ENCODE results near the gene MAN2A1.

MAN2A1 gene

DNA sequence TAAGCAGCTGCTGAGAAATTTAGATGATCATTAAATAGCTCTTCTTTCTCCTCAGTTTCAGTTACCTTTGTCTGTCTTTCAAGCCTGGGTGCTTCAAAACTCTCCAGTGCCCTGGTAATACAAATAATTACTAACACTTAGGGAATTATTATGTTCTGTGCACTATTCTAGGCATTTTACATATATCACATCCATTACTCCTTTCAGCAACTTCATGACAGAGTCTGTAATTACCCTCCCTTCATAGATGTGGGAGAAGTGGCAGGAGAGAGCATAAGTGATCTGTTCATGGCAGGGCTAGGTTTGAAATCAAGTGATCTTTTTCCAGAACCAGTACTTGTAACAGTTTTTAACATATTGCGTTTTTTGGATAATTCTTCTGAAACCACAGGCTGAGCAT lies 32.0 kb downstream of the MAN2A1 start:
- no peak overlapping the region for H3K27ac ChIP-seq (ENCODE audit: low read depth, low read length)
- WGBS (ENCODE audit: extremely low coverage, insufficient coverage, insufficient read length) = no CpG with 5 or more reads among the region's 1 CpG
- H4K8ac ChIP-seq (ENCODE audit: low read depth, low read length) = no peak overlapping the region
- no peaks in the 10 kb centered on the region for H3K27me3 ChIP-seq (ENCODE audit: insufficient read depth, low read length)
- no peak overlapping the region for H3K9ac ChIP-seq (ENCODE audit: low read length)
- no peak overlapping the region for H2BK12ac ChIP-seq (ENCODE audit: low read length)
- no peak for DNase-seq
- H2AK5ac ChIP-seq (ENCODE audit: low read length) = no peak overlapping the region
- H3K14ac ChIP-seq (ENCODE audit: low read length) = no peak overlapping the region
- no peak overlapping the region for H3K4ac ChIP-seq (ENCODE audit: low read depth, low read length)
- H3K79me1 ChIP-seq (ENCODE audit: low read length) = no peaks in the 10 kb centered on the region
- H3K18ac ChIP-seq (ENCODE audit: low read length) = no peak overlapping the region
- H3K4me3 ChIP-seq (ENCODE audit: low read depth, low read length) = no peak overlapping the region
- no peak overlapping the region for H3K23ac ChIP-seq (ENCODE audit: low read length)
- no peak overlapping the region for H2AFZ ChIP-seq (ENCODE audit: insufficient read depth, low read length, poor library complexity)
- no peaks in the 10 kb centered on the region for H3K36me3 ChIP-seq (ENCODE audit: control insufficient read depth in 1 of 2, insufficient read depth in 2 of 2, low read length in 2 of 2)
- no peak overlapping the region for H2BK5ac ChIP-seq (ENCODE audit: low read depth, low read length, poor library complexity)
- H3K9me3 ChIP-seq (ENCODE audit: insufficient read depth, low read depth, low read length) = no peaks in the 10 kb centered on the region
- no peak overlapping the region for H4K91ac ChIP-seq (ENCODE audit: low read depth, low read length)
- H2BK120ac ChIP-seq (ENCODE audit: insufficient read depth, low read length, poor library complexity) = no peak overlapping the region
- H3K4me1 ChIP-seq (ENCODE audit: control insufficient read depth in 1 of 2, insufficient read depth in 2 of 2, low read length in 2 of 2) = no peaks in the 10 kb centered on the region
- H3K4me2 ChIP-seq (ENCODE audit: low read length) = no peak overlapping the region
- no peak overlapping the region for H4K12ac ChIP-seq (ENCODE audit: low read depth, low read length)
- no peaks in the 10 kb centered on the region for H3K79me2 ChIP-seq (ENCODE audit: control insufficient read depth, insufficient read depth, low read length, poor library complexity)

DNA sequence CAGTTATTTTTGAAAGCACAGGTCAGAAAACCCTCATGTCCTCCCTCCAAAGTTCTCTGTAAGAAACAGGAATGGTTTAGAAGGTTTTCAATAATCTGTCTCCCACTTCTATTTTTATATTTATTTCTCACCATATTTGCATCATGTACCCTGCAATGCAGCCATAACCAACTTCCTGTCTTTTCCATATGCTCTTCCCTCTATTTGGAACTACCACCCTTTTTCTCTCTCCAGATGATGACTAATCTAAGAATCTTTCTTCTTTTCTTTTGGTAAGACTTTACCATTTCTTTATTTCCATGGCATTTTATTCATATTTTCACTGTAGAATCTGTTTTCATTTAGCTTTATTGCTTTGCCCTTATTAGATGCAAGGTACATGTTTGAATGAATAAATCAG lies 33.9 kb downstream of the MAN2A1 start:
- H3K4me1 ChIP-seq (ENCODE audit: control insufficient read depth in 1 of 2, insufficient read depth in 2 of 2, low read length in 2 of 2) = no peaks in the 10 kb centered on the region
- H4K12ac ChIP-seq (ENCODE audit: low read depth, low read length) = no peak overlapping the region
- no peak overlapping the region for H2BK12ac ChIP-seq (ENCODE audit: low read length)
- H2BK5ac ChIP-seq (ENCODE audit: low read depth, low read length, poor library complexity) = no peak overlapping the region
- no peaks in the 10 kb centered on the region for H3K9me3 ChIP-seq (ENCODE audit: insufficient read depth, low read depth, low read length)
- H2AFZ ChIP-seq (ENCODE audit: insufficient read depth, low read length, poor library complexity) = no peak overlapping the region
- H2AK5ac ChIP-seq (ENCODE audit: low read length) = no peak overlapping the region
- H4K91ac ChIP-seq (ENCODE audit: low read depth, low read length) = no peak overlapping the region
- H3K4ac ChIP-seq (ENCODE audit: low read depth, low read length) = no peak overlapping the region
- no peak overlapping the region for H3K9ac ChIP-seq (ENCODE audit: low read length)
- no peak overlapping the region for H3K18ac ChIP-seq (ENCODE audit: low read length)
- no peak overlapping the region for H4K8ac ChIP-seq (ENCODE audit: low read depth, low read length)
- H3K79me1 ChIP-seq (ENCODE audit: low read length) = no peaks in the 10 kb centered on the region
- no peaks in the 10 kb centered on the region for H3K36me3 ChIP-seq (ENCODE audit: control insufficient read depth in 1 of 2, insufficient read depth in 2 of 2, low read length in 2 of 2)
- no peak overlapping the region for H3K27ac ChIP-seq (ENCODE audit: low read depth, low read length)
- no peaks in the 10 kb centered on the region for H3K79me2 ChIP-seq (ENCODE audit: control insufficient read depth, insufficient read depth, low read length, poor library complexity)
- H2BK120ac ChIP-seq (ENCODE audit: insufficient read depth, low read length, poor library complexity) = no peak overlapping the region
- H3K14ac ChIP-seq (ENCODE audit: low read length) = no peak overlapping the region
- no peaks in the 10 kb centered on the region for H3K27me3 ChIP-seq (ENCODE audit: insufficient read depth, low read length)
- no peak for DNase-seq
- no peak overlapping the region for H3K4me3 ChIP-seq (ENCODE audit: low read depth, low read length)
- H3K23ac ChIP-seq (ENCODE audit: low read length) = no peak overlapping the region
- no peak overlapping the region for H3K4me2 ChIP-seq (ENCODE audit: low read length)

DNA sequence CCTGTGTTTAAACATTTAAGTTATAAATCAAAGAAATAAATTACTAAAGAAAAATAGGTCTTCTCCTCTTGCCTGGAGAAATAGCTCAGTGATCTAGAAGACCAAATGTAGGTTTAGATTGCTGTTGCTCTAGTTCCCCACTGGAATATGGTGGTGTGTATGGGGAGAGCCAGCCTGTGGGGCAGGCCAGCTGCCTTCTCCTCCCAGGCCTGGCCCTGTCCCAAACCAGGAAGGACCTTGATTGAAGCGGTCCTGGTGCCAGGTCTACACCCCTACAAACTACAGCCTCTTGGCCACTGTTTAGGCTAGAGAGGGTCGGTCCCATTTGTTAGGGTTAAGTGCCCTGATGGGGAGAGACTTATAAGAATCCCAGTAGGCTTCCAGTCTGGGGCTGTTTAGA lies 35.4 kb downstream of the MAN2A1 start:
- H3K18ac ChIP-seq (ENCODE audit: low read length) = no peak overlapping the region

GRCh38 chr5:109739741-109740728 lies 50.3 kb downstream of the MAN2A1 start:
- Histone ChIP-seq H3K27me3 (ENCODE audit: insufficient read depth, low read length) (no peaks in the 10 kb centered on the region), H2BK5ac (ENCODE audit: low read depth, low read length, poor library complexity) (peak overlapping the region; percentile 2), H4K8ac (ENCODE audit: low read depth, low read length) (no peak overlapping the region), H3K79me1 (ENCODE audit: low read length) (peaks cover 8% of the 10 kb centered on the region), H3K9me3 (ENCODE audit: insufficient read depth, low read depth, low read length) (no peaks in the 10 kb centered on the region), H3K18ac (ENCODE audit: low read length) (no peak overlapping the region), H3K4me3 (ENCODE audit: low read depth, low read length) (no peak overlapping the region), H2BK120ac (ENCODE audit: insufficient read depth, low read length, poor library complexity) (no peak overlapping the region), H3K36me3 (ENCODE audit: control insufficient read depth in 1 of 2, insufficient read depth in 2 of 2, low read length in 2 of 2) (no peaks in the 10 kb centered on the region), H3K4ac (ENCODE audit: low read depth, low read length) (no peak overlapping the region), H3K4me1 (ENCODE audit: control insufficient read depth in 1 of 2, insufficient read depth in 2 of 2, low read length in 2 of 2) (peaks cover 9 to 22% of the 10 kb centered on the region in 2 experiments), H2BK12ac (ENCODE audit: low read length) (no peak overlapping the region), H2AK5ac (ENCODE audit: low read length) (no peak overlapping the region), H4K12ac (ENCODE audit: low read depth, low read length) (no peak overlapping the region), H3K23ac (ENCODE audit: low read length) (no peak overlapping the region), H3K9ac (ENCODE audit: low read length) (no peak overlapping the region), H3K27ac (ENCODE audit: low read depth, low read length) (peak overlapping the region; percentile 81), H3K79me2 (ENCODE audit: control insufficient read depth, insufficient read depth, low read length, poor library complexity) (no peaks in the 10 kb centered on the region), H4K91ac (ENCODE audit: low read depth, low read length) (no peak overlapping the region), H3K4me2 (ENCODE audit: low read length) (peak overlapping the region; percentile 27), H2AFZ (ENCODE audit: insufficient read depth, low read length, poor library complexity) (no peak overlapping the region), H3K14ac (ENCODE audit: low read length) (no peak overlapping the region)
- WGBS (ENCODE audit: extremely low coverage, insufficient coverage, insufficient read length) = no CpG with 5 or more reads among the region's 4 CpGs
- peak; percentile 2 to 31 for DNase-seq

More for the DNA sequence above, 35.4 kb downstream of the MAN2A1 start:
- Histone ChIP-seq H3K9ac (ENCODE audit: low read length) (no peak overlapping the region), H4K12ac (ENCODE audit: low read depth, low read length) (no peak overlapping the region), H2AK5ac (ENCODE audit: low read length) (no peak overlapping the region), H2BK120ac (ENCODE audit: insufficient read depth, low read length, poor library complexity) (no peak overlapping the region), H2BK5ac (ENCODE audit: low read depth, low read length, poor library complexity) (no peak overlapping the region), H3K27ac (ENCODE audit: low read depth, low read length) (no peak overlapping the region), H3K23ac (ENCODE audit: low read length) (no peak overlapping the region), H4K8ac (ENCODE audit: low read depth, low read length) (no peak overlapping the region), H3K36me3 (ENCODE audit: control insufficient read depth in 1 of 2, insufficient read depth in 2 of 2, low read length in 2 of 2) (no peaks in the 10 kb centered on the region), H2BK12ac (ENCODE audit: low read length) (no peak overlapping the region), H3K14ac (ENCODE audit: low read length) (no peak overlapping the region), H3K4me1 (ENCODE audit: control insufficient read depth in 1 of 2, insufficient read depth in 2 of 2, low read length in 2 of 2) (no peaks in the 10 kb centered on the region), H3K4ac (ENCODE audit: low read depth, low read length) (no peak overlapping the region), H3K4me2 (ENCODE audit: low read length) (no peak overlapping the region), H4K91ac (ENCODE audit: low read depth, low read length) (no peak overlapping the region), H2AFZ (ENCODE audit: insufficient read depth, low read length, poor library complexity) (no peak overlapping the region), H3K4me3 (ENCODE audit: low read depth, low read length) (no peak overlapping the region), H3K9me3 (ENCODE audit: insufficient read depth, low read depth, low read length) (no peaks in the 10 kb centered on the region), H3K27me3 (ENCODE audit: insufficient read depth, low read length) (no peaks in the 10 kb centered on the region), H3K79me2 (ENCODE audit: control insufficient read depth, insufficient read depth, low read length, poor library complexity) (no peaks in the 10 kb centered on the region), H3K79me1 (ENCODE audit: low read length) (no peaks in the 10 kb centered on the region)
- no peak for DNase-seq
- WGBS (ENCODE audit: extremely low coverage, insufficient coverage, insufficient read length) = no CpG with 5 or more reads among the region's 2 CpGs

Measured in trophoblast cell (in vitro differentiated cells and primary cell).